Measurements from ENCODE around the gene METTL14.
"Not testable (repeated sequence)": the region's sequence is repeated elsewhere in the genome, so short reads cannot be mapped to it uniquely, and the experiment has no call there.

Gene METTL14

DNA sequence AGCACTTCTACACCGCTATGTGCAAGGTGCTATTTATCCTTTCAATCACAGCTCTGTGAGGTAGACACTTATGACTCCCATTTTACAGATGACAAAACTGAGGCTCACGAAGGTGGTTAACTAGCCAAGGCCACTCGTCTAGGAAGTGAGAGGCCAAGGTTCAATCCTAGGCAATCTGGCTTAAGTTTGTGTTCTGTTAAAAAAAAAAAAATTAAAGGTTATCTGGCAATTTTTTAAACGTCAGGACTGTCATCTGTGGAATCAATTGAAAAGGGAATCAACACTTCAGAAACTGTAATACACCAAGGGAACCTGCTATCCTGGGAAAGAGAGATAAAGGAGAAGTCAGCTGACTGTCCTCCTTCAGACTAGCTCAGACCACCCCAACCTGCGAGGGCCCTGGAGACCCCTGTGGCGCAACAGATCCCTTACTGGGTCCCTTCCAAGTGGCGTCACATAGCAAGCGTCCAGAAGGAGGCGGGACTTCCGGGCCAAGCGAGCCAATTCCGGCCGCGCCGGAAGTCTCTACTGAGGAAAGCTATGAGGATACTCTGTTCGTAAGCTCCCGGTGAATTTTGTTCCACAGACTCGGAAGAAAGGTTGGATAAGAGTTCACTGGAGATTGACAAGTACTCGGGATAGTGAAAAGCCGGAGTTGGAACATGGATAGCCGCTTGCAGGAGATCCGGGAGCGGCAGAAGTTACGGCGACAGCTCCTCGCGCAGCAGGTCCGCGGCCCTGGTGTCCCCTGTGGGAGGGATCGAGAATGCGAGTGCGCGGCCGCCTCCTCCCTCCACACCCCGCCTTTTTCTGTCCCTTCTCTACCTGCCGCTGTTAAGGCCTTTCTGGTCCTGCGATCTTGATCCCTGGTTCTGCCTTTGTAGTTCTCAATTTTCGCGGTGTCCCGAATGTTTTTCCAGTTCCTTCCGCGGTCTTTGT is at the start of gene METTL14:
Gene METTL14 (plus strand): TSS at position 520 of the 939 bp plus-strand sequence. CDS start 143 bp downstream, at position 663.
- peak; percentile 95 for DNase-seq
- in situ Hi-C loops (cut with MboI; ENCODE audit: low pct_unique_long_range_greater_than_20kb, low sequenced_read_pairs): no loop called here

DNA sequence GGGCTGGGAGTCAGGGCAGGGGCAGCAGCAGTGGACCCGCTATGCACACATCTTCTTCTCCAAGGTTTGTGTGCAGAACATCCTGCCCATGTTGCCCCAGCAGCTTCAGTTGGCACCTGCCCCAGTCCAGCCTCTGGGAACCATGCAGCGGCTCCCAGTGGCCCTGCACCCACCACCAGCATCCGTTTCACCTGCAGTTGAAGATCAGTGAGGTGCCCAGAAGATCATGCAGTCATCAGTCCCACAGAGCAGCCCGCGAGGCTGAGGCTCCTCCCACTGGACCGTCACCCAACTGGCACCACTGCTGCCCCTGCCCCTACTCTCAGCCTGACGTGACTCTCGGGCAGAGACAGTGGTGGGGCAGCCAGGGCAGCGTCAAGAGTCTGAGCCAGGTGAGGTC is 49.1 kb upstream of the METTL14 start:
- DNase-seq; in situ Hi-C loops (cut with MboI; ENCODE audit: low pct_unique_long_range_greater_than_20kb, low sequenced_read_pairs): not testable (repeated sequence)

DNA sequence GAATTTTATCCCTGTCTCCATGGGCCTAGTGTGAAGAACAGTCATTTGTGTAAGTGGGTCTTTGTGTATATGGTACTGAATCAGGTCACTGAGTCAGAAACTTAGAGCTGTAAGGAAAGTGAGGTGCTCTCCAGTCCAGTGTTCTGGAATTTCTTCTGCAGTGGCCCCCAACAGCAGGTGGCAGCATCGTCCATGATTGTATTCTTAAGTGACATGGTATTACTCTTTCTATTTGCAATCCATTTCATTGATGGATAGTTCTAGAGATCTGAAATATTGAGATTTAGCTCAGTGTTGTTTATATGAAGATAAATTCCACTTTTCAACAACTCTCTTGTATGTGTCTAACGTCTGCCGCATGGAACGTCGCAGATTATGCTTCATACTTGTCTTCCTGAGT is 20.5 kb upstream of the METTL14 start:
- in situ Hi-C loops (cut with MboI; ENCODE audit: low pct_unique_long_range_greater_than_20kb, low sequenced_read_pairs): not testable (repeated sequence)

DNA sequence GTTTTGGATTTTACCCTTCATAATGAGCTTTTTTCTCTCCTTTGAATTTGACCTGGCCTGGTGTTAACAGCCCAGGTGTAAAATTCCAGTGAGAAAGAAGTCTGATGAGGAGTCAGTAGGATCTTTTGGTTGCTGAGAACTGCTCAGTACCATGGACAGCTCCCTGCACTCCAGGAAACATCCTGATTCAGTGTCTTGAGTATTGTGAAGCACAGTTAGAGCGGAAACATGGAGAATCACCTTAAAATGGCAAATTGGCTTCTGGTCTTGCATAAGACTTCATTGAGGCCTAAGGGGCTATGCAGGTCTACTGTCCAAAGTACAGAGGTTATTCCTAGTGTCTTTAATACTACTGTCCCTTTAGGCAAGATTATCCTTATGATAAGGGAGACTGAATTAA is 16.0 kb upstream of the METTL14 start:
- peak; percentile 49 for DNase-seq
- in situ Hi-C loops (cut with MboI; ENCODE audit: low pct_unique_long_range_greater_than_20kb, low sequenced_read_pairs): not testable (repeated sequence)

More for the DNA sequence above, 20.5 kb upstream of the METTL14 start:
- DNase-seq: not testable (repeated sequence)

DNA sequence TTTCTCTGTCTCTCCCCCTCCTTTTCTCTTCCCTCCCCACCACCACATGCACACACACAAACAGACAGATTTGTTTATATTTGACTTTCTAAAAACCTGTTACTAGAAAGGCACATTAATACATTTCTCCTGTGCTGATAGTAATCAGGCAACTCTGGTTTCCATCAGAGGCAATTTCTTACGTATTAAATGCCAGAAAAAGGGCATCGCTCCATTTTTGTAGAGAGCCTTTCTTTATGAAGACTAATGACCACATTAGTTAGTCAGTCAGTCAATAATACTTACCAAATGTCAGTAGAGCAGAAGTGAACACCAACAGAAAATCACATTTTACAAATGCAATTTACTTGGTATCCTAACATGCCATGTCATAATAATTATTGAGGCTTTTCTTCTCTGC is 14.2 kb upstream of the METTL14 start:
- DNase-seq; in situ Hi-C loops (cut with MboI; ENCODE audit: low pct_unique_long_range_greater_than_20kb, low sequenced_read_pairs): not testable (repeated sequence)

DNA sequence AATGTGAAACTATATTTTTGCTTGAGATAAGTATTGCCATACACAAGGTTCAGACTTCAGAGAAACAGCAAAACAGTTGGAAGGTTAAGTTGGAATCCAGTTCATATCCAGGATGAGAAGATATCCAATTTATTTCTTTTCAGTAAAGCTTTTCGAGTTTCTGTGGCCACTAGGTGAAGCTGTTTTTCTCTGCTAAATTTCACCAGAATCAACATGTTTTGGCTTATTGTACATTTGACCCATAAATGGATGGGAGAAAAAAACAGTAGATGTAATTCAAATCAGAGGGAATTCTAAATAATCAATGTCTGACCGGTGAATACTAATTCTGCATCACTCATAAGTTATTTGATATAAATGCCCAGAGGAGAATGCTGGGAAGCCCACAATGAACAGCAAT is 9.1 kb upstream of the METTL14 start:
- in situ Hi-C loops (cut with MboI; ENCODE audit: low pct_unique_long_range_greater_than_20kb, low sequenced_read_pairs): no loop called here

DNA sequence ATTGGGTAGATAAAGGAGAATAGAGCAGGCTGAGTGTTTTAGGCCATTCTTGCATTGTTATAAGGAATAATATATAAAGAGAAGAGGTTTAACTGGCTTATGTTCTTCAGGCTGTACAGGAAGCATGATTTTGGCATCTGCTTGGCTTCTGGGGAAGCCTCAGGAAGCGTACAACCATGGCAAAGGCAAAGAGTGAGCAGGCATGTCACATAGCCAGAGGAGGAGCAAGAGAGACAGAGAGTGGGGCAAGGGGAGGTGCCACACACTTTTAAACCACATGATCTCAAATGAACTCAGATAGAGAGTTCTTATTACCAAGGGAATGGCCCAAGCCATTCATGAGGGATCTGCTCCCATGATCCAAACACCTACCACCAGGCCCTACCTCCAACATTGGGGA is 4.4 kb upstream of the METTL14 start:
- in situ Hi-C loops (cut with MboI; ENCODE audit: low pct_unique_long_range_greater_than_20kb, low sequenced_read_pairs): no loop called here

More for the DNA sequence above, 9.1 kb upstream of the METTL14 start:
- no peak for DNase-seq

DNA sequence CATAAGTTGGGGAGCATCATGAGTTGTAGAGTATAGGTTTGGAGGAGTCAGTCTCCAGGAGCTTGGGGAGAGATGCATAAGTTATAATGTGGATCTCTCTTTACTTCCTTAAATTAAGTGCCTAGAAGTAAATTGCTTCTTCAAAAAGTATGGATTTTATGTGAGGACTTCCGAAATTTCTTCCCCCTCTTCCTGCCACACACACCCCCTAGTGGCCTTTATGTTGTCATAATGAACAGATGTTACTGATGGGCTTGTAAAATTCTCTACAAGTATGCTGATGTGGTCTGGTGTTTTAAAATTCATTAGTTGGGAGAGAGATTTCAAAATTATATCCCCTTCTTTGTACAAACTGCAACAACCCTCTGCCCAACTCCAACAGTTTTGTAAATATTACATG is 2.3 kb upstream of the METTL14 start:
- in situ Hi-C loops (cut with MboI; ENCODE audit: low pct_unique_long_range_greater_than_20kb, low sequenced_read_pairs): no loop called here

More for the DNA sequence above, 4.4 kb upstream of the METTL14 start:
- DNase-seq: peak; percentile 23

DNA sequence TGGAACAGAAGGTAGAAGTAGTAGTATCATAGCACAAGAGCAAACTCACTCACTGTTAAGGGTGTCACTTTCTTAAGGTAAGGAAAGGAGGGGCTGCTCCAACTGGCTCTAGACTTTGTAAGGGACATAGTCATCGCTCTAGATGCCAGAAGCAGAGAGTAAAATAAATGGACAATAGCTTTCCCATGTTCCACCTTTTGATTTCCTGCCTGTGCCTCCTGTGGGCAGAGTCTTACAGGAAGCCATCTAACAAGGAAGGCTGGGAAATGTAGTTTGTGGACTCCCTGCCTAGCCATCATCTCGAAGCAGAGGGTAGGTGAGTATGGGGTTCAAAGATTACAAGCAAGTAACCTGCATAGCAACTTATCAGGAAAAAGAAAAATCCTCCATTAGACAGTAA is 1.7 kb upstream of the METTL14 start:
- DNase-seq: peak; percentile 63
- in situ Hi-C loops (cut with MboI; ENCODE audit: low pct_unique_long_range_greater_than_20kb, low sequenced_read_pairs): no loop called here

More for the DNA sequence above, 2.3 kb upstream of the METTL14 start:
- DNase-seq: peak; percentile 74

DNA sequence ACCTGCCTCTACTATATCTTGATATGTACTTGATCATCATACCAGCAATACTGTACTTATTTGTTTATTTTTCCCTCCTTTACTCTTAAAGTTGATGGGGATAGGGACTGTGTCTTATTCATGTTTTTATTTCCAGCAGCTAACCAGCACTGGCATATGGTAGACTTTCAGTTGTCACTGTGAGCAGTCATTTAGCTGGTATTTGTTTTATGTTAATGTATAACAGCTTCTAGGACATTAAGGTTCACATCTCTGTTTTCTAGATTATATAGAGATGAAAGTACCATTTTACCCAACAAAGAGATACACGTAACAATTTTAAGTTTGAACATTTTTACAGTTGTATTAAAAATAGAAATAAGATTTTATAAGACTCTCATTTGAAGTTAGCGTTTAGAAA is 17.9 kb downstream of the METTL14 start:
- in situ Hi-C loops (cut with MboI; ENCODE audit: low pct_unique_long_range_greater_than_20kb, low sequenced_read_pairs): no loop called here

DNA sequence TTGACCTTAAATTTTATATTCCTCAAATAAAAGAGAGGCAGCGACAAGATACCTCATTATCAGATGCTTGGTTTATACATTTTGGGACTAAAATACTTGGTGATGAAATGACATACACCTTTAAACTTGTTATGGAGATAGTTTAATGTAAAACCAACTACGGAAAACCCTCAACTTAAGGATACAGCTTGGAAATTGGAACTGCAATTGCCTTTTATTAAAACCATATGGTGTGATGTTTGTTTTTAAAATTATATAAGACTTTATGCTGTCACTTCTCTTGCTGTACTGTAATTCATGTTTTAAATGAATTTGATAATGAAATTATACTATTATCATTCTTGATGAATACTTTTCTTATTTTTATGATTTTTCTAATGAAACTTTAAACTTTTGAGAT is 25.9 kb downstream of the METTL14 start:
- in situ Hi-C loops (cut with MboI; ENCODE audit: low pct_unique_long_range_greater_than_20kb, low sequenced_read_pairs): no loop called here
- no peak for DNase-seq

More for the DNA sequence above, 17.9 kb downstream of the METTL14 start:
- DNase-seq: no peak

DNA sequence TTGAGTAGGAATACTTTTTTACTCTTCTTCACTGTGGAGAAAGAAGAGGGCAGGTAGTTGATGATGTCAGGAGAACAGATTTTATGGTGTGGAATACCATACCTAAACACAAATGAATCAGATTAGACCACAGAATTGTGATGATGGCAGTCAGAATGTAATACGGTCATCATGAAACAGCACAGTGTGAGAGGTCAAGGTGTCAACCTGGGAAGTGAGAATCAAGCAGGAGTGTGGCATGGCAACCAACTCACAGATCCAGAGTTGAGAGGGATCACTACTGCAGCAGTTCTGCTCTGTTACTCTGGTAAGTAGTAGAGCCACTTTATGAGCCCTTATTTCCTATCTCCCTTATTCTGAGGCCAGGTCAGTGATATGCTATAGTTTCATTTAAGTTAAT is 27.7 kb downstream of the METTL14 start:
- no peak for DNase-seq
- in situ Hi-C loops (cut with MboI; ENCODE audit: low pct_unique_long_range_greater_than_20kb, low sequenced_read_pairs): no loop called here

DNA sequence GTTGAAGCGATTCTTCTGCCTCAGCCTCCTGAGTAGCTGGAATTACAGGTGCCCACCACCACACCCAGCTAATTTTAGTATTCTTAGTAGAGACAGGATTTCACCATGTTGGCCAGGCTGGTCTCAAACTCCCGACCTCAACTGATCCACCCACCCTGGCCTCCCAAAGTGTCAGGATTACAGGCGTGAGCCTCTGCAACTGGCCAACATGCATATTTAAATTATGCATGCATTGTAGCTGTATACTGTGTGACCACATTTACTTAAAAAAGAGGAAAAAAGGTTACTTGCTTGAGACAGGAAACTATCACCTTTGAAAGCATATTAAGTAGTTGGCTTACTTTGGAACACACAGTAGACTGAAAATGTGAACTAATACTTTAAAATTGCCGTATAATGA is 29.5 kb downstream of the METTL14 start:
- DNase-seq: no peak
- in situ Hi-C loops (cut with MboI; ENCODE audit: low pct_unique_long_range_greater_than_20kb, low sequenced_read_pairs): no loop called here

DNA sequence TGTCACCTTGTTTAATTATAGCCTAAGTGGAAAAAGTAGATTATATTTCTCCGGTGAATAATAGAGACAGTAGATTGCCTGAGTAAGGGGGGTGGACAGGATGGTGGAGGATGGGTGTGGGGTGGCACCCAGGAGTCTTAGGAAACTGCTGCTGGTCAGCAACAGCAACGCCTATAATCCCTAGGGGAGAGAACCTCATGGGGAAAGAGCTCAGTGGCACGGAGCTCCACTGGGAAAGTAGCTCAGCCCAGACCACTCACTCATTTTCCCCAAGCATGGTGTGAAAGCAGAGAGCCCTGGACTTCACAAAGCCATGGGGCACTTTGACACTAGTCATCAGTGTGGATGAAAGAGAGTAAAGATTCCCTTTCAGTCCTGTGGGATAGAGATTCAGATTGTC is 31.1 kb downstream of the METTL14 start:
- DNase-seq: no peak
- in situ Hi-C loops (cut with MboI; ENCODE audit: low pct_unique_long_range_greater_than_20kb, low sequenced_read_pairs): no loop called here

DNA sequence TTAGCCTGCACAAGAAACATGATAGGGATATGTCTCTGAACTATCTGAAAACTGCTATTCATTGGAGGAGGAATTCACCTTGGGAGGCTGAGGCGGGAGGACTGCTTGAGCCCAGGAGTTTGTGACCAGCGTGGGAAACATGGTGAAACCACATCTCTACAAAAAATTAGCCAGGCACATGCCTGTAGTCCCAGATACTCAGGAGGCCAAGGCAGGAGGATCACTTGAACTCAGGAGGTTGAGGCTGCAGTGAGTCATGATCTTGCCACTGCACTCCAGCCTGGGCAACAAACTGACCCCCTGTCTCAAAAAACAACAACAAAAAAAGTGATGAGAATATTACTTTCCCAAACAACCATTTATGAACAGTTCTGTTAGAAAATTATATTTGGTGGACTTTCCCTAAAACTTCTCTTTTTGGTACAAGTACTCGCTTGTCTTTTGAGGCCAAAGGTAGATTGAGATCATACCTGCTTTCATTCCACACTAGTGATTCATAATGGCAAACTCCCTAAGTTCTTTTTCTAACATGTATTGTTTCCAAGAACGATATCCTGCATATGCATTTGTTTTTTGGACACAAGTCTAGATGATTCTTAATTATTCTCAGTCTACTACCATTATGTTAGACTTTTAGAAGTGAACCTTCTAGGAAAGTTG is 33.4 kb downstream of the METTL14 start:
- no peak for DNase-seq
- in situ Hi-C loops (cut with MboI; ENCODE audit: low pct_unique_long_range_greater_than_20kb, low sequenced_read_pairs): no loop called here

DNA sequence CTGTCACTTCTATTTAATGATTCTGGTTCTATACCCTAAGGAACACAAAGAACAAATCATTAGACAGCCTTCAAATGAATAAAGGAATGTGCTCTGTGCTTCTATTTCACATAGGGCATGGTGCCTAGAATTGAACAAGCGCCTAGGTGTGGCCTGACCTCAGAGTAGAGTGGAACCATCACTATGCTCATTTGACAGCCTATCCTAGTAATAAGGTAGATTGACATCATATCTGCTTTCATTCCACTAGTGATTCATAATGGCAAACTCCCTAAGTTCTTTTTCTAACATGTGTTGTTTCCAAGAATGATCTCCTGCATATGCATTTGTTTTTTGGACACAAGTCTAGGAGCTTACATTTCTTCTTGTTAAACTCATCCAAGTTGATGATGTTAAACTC is 36.6 kb downstream of the METTL14 start:
- in situ Hi-C loops (cut with MboI; ENCODE audit: low pct_unique_long_range_greater_than_20kb, low sequenced_read_pairs): no loop called here
- DNase-seq: no peak

DNA sequence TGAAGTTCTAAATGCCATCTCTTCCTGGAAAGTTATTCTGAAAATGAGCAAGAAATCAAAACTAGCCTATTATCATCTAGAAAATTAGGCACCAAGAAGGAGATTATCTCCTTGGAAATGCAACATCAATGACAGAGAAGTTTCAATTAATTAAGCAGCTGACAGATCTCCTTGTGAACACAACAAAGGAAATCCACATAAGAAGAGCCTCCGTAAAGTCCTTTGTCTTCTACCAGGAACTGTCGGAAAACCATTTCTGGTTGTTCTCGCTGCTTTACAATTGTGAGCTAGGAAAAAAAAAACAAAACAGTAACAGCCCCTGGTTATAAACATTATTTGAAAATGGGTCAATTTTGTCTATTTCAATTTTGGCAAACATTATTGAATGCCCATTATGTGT is 38.2 kb downstream of the METTL14 start:
- no peak for DNase-seq
- in situ Hi-C loops (cut with MboI; ENCODE audit: low pct_unique_long_range_greater_than_20kb, low sequenced_read_pairs): no loop called here

DNA sequence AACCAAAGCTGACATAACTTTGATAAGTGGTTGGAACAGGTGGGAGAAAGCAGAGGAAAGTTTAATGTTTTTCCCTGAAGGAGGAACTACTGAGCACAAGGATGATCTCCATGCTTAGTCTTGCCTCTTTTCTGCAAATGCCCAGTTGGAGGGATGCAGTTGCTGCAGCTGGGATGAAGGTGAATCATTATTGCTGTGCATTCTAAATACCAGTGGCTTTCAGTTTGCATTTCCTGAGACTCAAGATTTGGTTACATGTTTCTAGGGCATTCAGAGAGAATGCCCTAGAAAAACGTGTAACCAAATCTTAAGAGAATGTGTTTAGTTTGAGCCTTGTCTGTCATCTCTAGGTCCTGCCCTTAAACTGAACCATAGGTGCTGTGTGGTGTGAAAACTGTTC is 42.2 kb downstream of the METTL14 start:
- no peak for DNase-seq
- in situ Hi-C loops (cut with MboI; ENCODE audit: low pct_unique_long_range_greater_than_20kb, low sequenced_read_pairs): no loop called here

DNA sequence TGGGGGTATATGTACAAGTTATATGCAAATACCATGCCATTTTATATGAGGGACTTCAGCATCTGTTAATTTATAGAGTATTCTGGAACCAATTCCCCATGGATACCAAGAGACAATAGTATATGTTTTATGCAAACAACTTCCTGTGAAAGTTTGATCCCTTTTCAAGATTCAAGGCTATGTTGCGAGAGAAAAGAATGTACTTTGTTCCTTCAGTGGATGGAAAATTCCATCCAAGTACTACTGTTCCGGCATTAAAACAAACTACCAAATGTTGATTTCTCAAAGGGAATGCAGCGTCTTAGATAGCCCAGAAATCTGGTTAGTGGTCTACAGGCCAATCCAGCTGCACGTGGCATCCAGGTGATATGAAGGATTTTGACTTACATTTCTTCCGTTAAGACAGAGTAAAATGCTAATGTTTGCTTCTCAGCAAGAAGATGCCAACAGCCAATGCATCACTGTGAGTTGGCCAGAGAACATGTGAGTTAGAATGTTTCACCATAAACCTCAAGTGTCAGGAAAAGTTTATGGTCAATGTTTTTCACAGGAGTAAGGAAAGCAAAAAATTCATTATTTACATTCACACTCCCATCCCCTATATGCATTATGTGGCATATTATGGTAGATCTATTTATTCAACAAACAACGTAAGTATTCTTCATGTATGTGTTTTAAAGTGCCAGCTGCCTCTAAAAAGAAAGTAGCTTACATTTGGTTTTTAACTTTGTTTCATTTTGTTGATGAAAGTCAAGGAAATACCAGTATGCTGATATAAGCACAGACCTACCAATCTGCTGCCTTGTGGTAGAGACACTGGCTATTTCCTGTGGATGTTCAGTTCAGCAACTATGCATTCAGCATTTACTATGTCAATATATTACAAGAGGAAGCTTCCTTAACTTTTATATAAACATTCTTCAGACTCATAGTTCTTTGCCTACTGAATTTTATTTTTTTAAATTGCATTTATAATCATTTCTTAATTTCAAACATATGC is 44.4 kb downstream of the METTL14 start:
- DNase-seq: no peak
- in situ Hi-C loops (cut with MboI; ENCODE audit: low pct_unique_long_range_greater_than_20kb, low sequenced_read_pairs): no loop called here
